Cardiac muscle cell (in vitro differentiated cells and primary cell): Measurements from ENCODE around the gene GGTA1. TPM values are rescaled to one million over a fixed set of nuclear protein-coding genes. Genes with fewer than 3 reads are reported as not detected.

Source experiments
- DNase-seq, 2 donors: peaks; one replicate each; pipeline versions ENCODE4 v3.0.0 to v3.0.0-alpha.2; 2010 to 2017; ENCODE audit warnings: low read depth in 1 of 2, low spot score in 1 of 2
- H3K27ac ChIP-seq: fragments of 200-600 bp; sonication (generic); 2 replicates; pipeline ENCODE4 v1.5.1; 2016
- H3K27me3 ChIP-seq: fragments of 200-600 bp; sonication (generic); 2 replicates; pipeline ENCODE4 v1.6.0; 2016; ENCODE audit warnings: control low read depth
- H3K36me3 ChIP-seq: fragments of 200-600 bp; sonication (generic); 2 replicates; pipeline ENCODE4 v1.5.1; 2016; ENCODE audit warnings: control low read depth
- H3K4me1 ChIP-seq: fragments of 200-600 bp; sonication (generic); 2 replicates; pipeline ENCODE4 v1.8.1; 2017; ENCODE audit warnings: low read depth, mild to moderate bottlenecking, mixed run types
- H3K4me3 ChIP-seq: fragments of 200-600 bp; sonication (generic); 2 replicates; pipeline ENCODE4 v1.5.1; 2016; ENCODE audit warnings: mild to moderate bottlenecking
- H3K9me3 ChIP-seq: fragments of 200-600 bp; sonication (generic); 2 replicates; pipeline ENCODE4 v1.5.1; 2017; ENCODE audit warnings: low read depth, mild to moderate bottlenecking, control low read depth
- CTCF ChIP-seq: IDR thresholded peaks from 2 replicates; pipeline ENCODE4 v1.5.1; 2012; ENCODE audit warnings: low read depth, mild to moderate bottlenecking, low read length
- polyA plus RNA-seq: library from polyadenylated mRNA; unstranded; fragments of >200 nt; fragmentation: Nextera tagmentation; extraction: Ambion mirVana; gene quantifications from 2 replicates; pipeline ENCODE4 v1.2.1, GENCODE V29; 2016
- total RNA-seq: library from RNA; depleted of rRNA; stranded (reverse); fragments of >200 nt; gene quantifications from 2 replicates; pipeline ENCODE4 v1.2.3, GENCODE V29; 2016

Gene GGTA1
- total and polyA plus RNA-seq, 2 experiments from 2014 or later, result 1.6 TPM; not detected in 1

DNA sequence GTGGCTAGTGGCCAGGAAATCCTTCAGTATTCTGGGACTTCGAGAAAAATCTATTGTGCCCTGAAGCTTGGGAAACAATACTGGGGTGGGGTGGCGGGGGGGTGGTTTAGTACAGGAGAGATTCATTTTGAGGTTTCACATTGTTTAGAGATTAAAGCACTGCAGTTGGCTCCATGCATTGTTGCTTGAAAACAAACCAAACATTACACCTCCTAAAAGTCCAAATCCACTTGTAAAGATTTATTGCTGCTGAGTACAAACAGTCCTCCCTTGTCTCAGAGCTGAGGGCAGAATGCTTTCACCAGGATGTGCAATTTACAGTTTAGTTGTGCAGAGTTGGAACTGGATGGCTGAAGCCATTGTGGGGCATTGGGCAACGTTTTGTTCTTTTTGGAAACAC is 49.4 kb downstream of the GGTA1 start:
- Histone ChIP-seq H3K27me3 (no peaks in the 10 kb centered on the region), H3K4me3 (no peak overlapping the region), H3K9me3 (no peaks in the 10 kb centered on the region), H3K4me1 (no peaks in the 10 kb centered on the region), H3K27ac (no peak overlapping the region), H3K36me3 (no peaks in the 10 kb centered on the region)
- no peak for TF ChIP-seq CTCF
- no peak for DNase-seq

DNA sequence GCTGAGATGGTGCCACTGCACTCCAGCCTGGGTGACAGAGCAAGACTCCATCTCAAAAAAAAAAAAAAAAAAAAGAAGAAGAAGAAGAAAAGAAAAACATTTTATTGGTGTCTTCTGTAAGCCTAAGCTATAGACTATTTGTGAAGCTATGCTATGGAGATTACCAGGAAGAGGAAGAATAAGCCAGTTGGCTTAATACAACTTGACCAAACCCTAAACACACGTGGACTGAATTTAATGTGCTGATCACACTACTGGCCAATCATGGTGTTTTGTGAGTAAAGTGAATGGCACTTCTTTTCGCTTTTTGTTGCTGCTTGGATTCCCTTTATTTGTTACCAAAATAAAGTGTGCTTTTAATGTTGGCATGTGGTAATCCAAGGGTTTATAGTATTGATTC is 49.9 kb downstream of the GGTA1 start:
- no peaks in the 10 kb centered on the region for H3K4me1 ChIP-seq
- H3K27me3 ChIP-seq, result no peaks in the 10 kb centered on the region
- DNase-seq, result no peak
- H3K27ac ChIP-seq, result no peak overlapping the region
- no peaks in the 10 kb centered on the region for H3K9me3 ChIP-seq
- H3K36me3 ChIP-seq, result no peaks in the 10 kb centered on the region
- no peak overlapping the region for H3K4me3 ChIP-seq
- TF ChIP-seq CTCF, result no peak

GRCh38 chr9:121447321-121447834 is 52.3 kb downstream of the GGTA1 start:
- peak in 1 of 2 donors; percentile 79 for DNase-seq
- Histone ChIP-seq H3K27me3 (no peaks in the 10 kb centered on the region), H3K4me3 (no peak overlapping the region), H3K4me1 (no peaks in the 10 kb centered on the region), H3K27ac (no peak overlapping the region), H3K36me3 (no peaks in the 10 kb centered on the region), H3K9me3 (no peaks in the 10 kb centered on the region)
- TF ChIP-seq CTCF, result no peak

- Histone ChIP-seq H3K4me1 (no peaks in the 10 kb centered on the region), H3K27ac (no peak overlapping the region), H3K4me3 (no peak overlapping the region), H3K9me3 (no peaks in the 10 kb centered on the region), H3K27me3 (no peaks in the 10 kb centered on the region), H3K36me3 (no peaks in the 10 kb centered on the region)
- DNase-seq, result no peak
- no peak for TF ChIP-seq CTCF
These were observed 53.7 kb downstream of the GGTA1 start for GRCh38 chr9:121445986-121446385.

DNA sequence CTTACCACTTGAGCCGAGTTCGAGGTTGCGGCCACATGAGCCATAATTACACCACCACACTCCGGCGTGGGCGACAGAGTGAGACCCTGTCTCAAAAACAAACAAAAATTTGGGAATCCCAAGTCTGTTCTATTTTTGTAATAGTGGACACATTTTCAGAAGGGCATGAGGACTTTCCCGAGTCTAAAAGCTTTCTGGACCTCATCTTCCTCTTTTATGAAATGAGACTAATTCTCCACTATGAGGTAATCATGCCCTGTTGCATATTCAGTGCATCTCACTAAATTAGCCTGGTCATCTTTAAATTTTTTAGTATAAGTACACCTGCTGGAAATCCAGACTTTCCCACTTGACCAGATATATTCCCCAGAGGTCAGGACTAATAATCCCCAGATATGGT is 55.7 kb downstream of the GGTA1 start:
- no peak for DNase-seq
- Histone ChIP-seq H3K36me3 (no peaks in the 10 kb centered on the region), H3K9me3 (no peaks in the 10 kb centered on the region), H3K4me3 (no peak overlapping the region), H3K27ac (no peak overlapping the region), H3K4me1 (peaks cover 11% of the 10 kb centered on the region), H3K27me3 (no peaks in the 10 kb centered on the region)
- no peak for TF ChIP-seq CTCF

- Histone ChIP-seq H3K4me3 (no peak overlapping the region), H3K9me3 (no peaks in the 10 kb centered on the region), H3K27me3 (no peaks in the 10 kb centered on the region), H3K4me1 (peaks cover 11% of the 10 kb centered on the region), H3K36me3 (no peaks in the 10 kb centered on the region), H3K27ac (no peak overlapping the region)
- no peak for DNase-seq
- TF ChIP-seq CTCF, result no peak
These were observed 58.5 kb downstream of the GGTA1 start for GRCh38 chr9:121441165-121441564.
